ENCODE data around the gene CARNS1. TPM values are rescaled to one million over a fixed set of nuclear protein-coding genes. Genes with fewer than 3 reads are reported as not detected.
A peak's percentile ranks its signal among the peaks of the same experiment; 100 is the strongest.

Gene CARNS1
- total RNA-seq, 1 donor from 2014 or later, result 0.29 TPM

GRCh38 chr11:67455054-67455453 lies 39.6 kb downstream of the CARNS1 start, which contains the start of gene CABP4:
TSS of gene CABP4 (plus strand) at chr11:67455354. CDS start at chr11:67455424, 70 bp downstream.
- Mint-ChIP-seq H3K4me3 (ENCODE audit: low read depth) (no peak within 1 kb of the TSS), H3K27me3 (peaks cover 4% of the 10 kb centered on the region), H3K4me1 (ENCODE audit: low read depth) (no peaks in the 10 kb centered on the region), H3K9me3 (ENCODE audit: low read depth) (no peaks in the 10 kb centered on the region), H3K36me3 (ENCODE audit: insufficient read depth) (no peaks in the 10 kb centered on the region), H3K27ac (no peak within 1 kb of the TSS)
- TF ChIP-seq CTCF (IDR thresholded peaks at IDR 0.05; ENCODE audit: unreplicated experiment), result no peak
- no peak for DNase-seq (ENCODE audit: low spot score, unreplicated experiment)

- Mint-ChIP-seq H3K36me3 (ENCODE audit: insufficient read depth) (no peaks in the 10 kb centered on the region), H3K9me3 (ENCODE audit: low read depth) (no peaks in the 10 kb centered on the region), H3K27me3 (peaks cover 4% of the 10 kb centered on the region), H3K4me1 (ENCODE audit: low read depth) (no peaks in the 10 kb centered on the region), H3K27ac (no peak overlapping the region), H3K4me3 (ENCODE audit: low read depth) (no peak overlapping the region)
- no peak for DNase-seq (ENCODE audit: low spot score, unreplicated experiment)
- no peak for TF ChIP-seq CTCF (IDR thresholded peaks at IDR 0.05; ENCODE audit: unreplicated experiment)
Observed at GRCh38 chr11:67456068-67456705, 40.7 kb downstream of the CARNS1 start.

- no peak for DNase-seq (ENCODE audit: low spot score, unreplicated experiment)
- Mint-ChIP-seq H3K9me3 (ENCODE audit: low read depth) (no peaks in the 10 kb centered on the region), H3K4me1 (ENCODE audit: low read depth) (no peaks in the 10 kb centered on the region), H3K36me3 (ENCODE audit: insufficient read depth) (no peaks in the 10 kb centered on the region), H3K4me3 (ENCODE audit: low read depth) (no peak overlapping the region), H3K27me3 (peaks cover 4% of the 10 kb centered on the region), H3K27ac (peak overlapping the region; percentile 52)
- no peak for TF ChIP-seq CTCF (IDR thresholded peaks at IDR 0.05; ENCODE audit: unreplicated experiment)
Observed at GRCh38 chr11:67457453-67457852, 42.0 kb downstream of the CARNS1 start.

- H3K27ac Mint-ChIP-seq, result no peak overlapping the region
- H3K9me3 Mint-ChIP-seq (ENCODE audit: low read depth), result no peaks in the 10 kb centered on the region
- H3K4me3 Mint-ChIP-seq (ENCODE audit: low read depth), result no peak overlapping the region
- peaks cover 4% of the 10 kb centered on the region for H3K27me3 Mint-ChIP-seq
- no peaks in the 10 kb centered on the region for H3K4me1 Mint-ChIP-seq (ENCODE audit: low read depth)
- no peak for DNase-seq (ENCODE audit: low spot score, unreplicated experiment)
- TF ChIP-seq CTCF (IDR thresholded peaks at IDR 0.05; ENCODE audit: unreplicated experiment), result no peak
- no peaks in the 10 kb centered on the region for H3K36me3 Mint-ChIP-seq (ENCODE audit: insufficient read depth)
Observed at GRCh38 chr11:67458266-67458665, 42.8 kb downstream of the CARNS1 start.

DNA sequence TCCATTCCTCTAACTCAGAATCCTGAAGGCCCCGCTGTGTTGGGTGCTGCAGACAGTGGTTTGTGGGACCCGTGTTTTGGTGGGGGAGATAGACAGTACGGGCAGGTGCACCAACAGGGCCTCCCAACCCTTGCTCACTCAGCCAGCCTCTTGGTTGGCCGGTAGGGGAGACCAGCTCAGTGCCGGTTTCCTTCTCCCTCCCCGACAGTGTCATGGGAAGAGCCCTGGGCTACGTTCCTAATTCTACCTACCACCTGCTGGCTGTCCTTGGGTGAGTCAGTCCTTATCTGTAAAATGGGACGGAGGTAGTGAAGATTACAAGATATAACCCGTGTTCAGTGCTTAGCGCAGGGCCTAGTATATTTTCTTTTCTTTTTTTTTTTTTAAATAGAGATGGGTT lies 47.7 kb downstream of the CARNS1 start:
- peaks cover 9% of the 10 kb centered on the region for H3K4me1 Mint-ChIP-seq (ENCODE audit: low read depth)
- H3K27me3 Mint-ChIP-seq, result no peaks in the 10 kb centered on the region
- H3K27ac Mint-ChIP-seq, result no peak overlapping the region
- no peaks in the 10 kb centered on the region for H3K36me3 Mint-ChIP-seq (ENCODE audit: insufficient read depth)
- no peaks in the 10 kb centered on the region for H3K9me3 Mint-ChIP-seq (ENCODE audit: low read depth)
- no peak overlapping the region for H3K4me3 Mint-ChIP-seq (ENCODE audit: low read depth)
- no peak for TF ChIP-seq CTCF (IDR thresholded peaks at IDR 0.05; ENCODE audit: unreplicated experiment)
- DNase-seq (ENCODE audit: low spot score, unreplicated experiment), result no peak
